Skin epidermis (tissue), 12 donors: ENCODE data around the gene RTTN.

Experiments used
- H3K27ac ChIP-seq, 21 experiments: fragments of 200-600 bp; sonication (generic) in 11 of 21; one replicate each; pipeline ENCODE4 v1.5.0; 2020; ENCODE audit warnings: mild to moderate bottlenecking in 3 of 21, inconsistent platforms in 2 of 21, moderate library complexity in 2 of 21
- H3K4me3 ChIP-seq, 7 experiments: fragments of 200-600 bp; sonication (generic) in 2 of 7; one replicate each; pipeline ENCODE4 v1.5.0; 2020; ENCODE audit warnings: inconsistent platforms in 2 of 7, mild to moderate bottlenecking in 2 of 7, moderate library complexity in 1 of 7

The RTTN gene

GRCh38 chr18:70219688-70220087, 14.2 kb upstream of the RTTN start:
- Histone ChIP-seq H3K27ac (no peak overlapping the region), H3K4me3 (no peak overlapping the region)

GRCh38 chr18:70216788-70217187, 11.3 kb upstream of the RTTN start:
- Histone ChIP-seq H3K4me3 (no peak overlapping the region), H3K27ac (no peak overlapping the region)

DNA sequence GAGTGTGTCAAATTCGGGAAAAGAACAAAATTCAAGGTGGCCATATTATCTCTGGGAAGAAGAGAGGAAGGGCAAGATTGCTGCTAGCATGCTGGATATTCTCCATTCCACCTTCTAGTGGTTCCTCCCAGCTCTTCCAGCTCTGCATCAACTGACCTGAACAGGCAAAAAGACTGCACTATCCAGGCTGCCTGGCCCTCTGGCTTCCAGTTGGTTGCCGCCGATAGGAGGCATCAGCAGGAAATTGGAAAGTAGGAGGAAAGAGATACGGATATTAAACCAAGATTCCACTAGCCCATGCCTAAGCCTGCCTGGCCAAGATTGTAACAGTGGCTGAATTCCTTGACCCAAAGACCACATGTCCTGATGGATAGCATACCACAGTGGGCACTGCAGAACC, 1.7 kb upstream of the RTTN start:
- H3K4me3 ChIP-seq: no peak overlapping the region
- no peak overlapping the region for H3K27ac ChIP-seq

- Histone ChIP-seq H3K27ac (no peak overlapping the region), H3K4me3 (no peak overlapping the region)
These were observed 5.2 kb downstream of the RTTN start for GRCh38 chr18:70200286-70200685.

DNA sequence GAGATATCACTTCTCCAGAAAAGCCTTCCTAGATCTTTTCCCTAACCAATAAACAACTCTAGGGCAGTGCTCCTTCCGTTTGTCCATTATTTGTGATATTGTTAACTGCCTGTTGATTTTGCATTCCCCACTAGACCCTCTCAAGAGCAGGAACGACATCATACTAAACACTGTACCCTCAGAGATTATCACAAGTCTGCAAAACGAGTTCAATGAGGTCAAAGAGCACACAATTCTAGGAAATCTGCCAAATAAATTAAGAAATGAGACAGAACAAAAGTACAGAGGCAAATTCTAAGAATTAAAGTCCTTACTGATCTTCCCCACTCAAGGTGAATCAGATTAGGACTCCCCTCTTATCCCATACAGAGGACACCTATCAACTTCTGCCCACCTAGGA, 7.6 kb downstream of the RTTN start:
- H3K4me3 ChIP-seq: no peak overlapping the region
- H3K27ac ChIP-seq: no peak overlapping the region

DNA sequence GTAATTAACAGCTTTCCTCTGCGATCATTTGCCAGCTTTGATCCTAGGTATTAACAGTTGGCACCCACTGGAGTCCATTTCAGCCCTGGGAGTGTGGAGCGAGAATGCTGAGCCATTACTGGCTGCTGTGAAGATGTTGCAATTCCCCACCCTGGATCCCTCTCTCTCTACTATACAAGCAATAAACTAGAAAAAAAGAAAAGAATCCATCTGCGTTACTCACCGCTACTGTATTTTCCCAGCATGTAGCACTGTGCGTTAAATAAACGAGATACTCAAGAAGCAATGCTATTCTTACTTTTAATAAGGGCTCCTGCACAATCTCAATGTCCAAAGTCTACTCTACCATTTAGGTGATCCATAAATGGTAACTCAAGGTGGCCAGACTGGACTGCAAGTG, 8.5 kb downstream of the RTTN start:
- Histone ChIP-seq H3K4me3 (no peak overlapping the region), H3K27ac (no peak overlapping the region)

GRCh38 chr18:70195852-70196434, 9.5 kb downstream of the RTTN start:
- H3K4me3 ChIP-seq: no peak overlapping the region
- H3K27ac ChIP-seq: no peak overlapping the region

- Histone ChIP-seq H3K27ac (no peak overlapping the region), H3K4me3 (no peak overlapping the region)
These were observed 10.4 kb downstream of the RTTN start for GRCh38 chr18:70195014-70195614.

DNA sequence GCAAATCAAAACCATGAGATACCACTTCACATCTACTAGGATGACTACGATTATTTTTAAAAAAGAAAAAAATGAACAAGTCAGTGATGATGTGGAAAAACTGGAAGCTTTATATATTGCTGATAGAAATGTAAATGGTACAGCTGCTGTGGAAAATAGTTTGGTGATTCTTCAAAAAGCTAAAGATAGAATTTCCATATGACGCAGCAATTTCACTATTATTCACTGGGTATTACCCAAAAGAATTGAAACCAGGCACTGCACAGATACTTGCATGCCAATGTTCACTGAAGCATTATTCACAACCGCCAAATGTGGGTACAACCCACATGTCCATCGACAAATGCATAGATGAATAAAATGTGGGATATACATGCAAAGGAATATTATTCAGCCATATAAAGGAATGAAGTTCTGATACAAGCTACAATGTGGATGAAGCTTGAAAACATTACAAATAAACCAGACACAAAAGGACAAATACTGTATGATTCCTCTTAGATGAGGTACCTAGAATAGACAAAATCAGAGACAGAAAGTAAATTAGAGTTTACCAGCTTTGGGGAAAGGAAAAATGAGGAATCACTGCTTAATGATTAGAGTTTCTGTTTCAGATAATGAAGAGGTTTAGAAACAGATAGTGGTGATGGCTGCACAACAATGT, 11.1 kb downstream of the RTTN start:
- H3K4me3 ChIP-seq: no peak overlapping the region
- no peak overlapping the region for H3K27ac ChIP-seq

GRCh38 chr18:70190529-70190928, 15.0 kb downstream of the RTTN start:
- Histone ChIP-seq H3K27ac (no peak overlapping the region), H3K4me3 (no peak overlapping the region)

GRCh38 chr18:70188113-70188512, 17.4 kb downstream of the RTTN start:
- Histone ChIP-seq H3K27ac (no peak overlapping the region), H3K4me3 (no peak overlapping the region)

GRCh38 chr18:70183441-70183840, 22.0 kb downstream of the RTTN start:
- no peak overlapping the region for H3K27ac ChIP-seq
- no peak overlapping the region for H3K4me3 ChIP-seq

DNA sequence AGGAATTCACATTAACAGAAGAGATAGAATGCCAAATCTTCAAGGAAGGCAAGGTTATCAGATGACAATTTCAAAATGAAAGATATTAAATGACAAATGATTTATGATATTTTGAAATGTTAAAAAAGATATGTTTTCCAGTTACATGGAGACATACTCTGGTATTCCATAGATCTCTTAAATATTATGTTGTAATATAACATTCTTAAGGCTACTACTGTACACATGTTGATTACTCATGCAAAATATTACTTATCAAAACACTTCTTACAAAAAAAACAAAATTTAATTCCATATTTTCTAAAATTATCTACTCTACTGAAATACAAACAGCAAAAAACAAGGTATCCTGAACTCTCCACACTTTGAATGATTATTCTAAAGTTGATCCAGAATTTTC, 22.9 kb downstream of the RTTN start:
- Histone ChIP-seq H3K4me3 (no peak overlapping the region), H3K27ac (no peak overlapping the region)

DNA sequence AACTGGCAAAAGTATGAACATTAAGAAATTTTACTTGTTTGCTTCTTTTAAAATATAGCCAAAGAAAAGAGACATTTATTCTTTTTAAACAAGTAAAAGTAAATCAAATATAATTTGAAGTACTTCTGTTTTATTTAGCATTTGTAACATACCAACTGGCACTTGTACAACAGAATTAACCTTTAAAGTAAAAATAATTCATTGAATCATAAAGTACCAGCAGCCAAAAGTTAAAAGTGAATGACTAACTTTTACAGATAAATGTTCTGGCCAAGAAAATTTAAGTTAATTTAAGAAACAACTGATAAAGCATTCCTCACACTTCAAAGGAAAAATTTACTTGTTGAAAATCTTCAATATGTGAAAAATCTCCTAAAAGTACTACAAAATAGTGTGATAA, 23.8 kb downstream of the RTTN start:
- Histone ChIP-seq H3K27ac (no peak overlapping the region), H3K4me3 (no peak overlapping the region)

GRCh38 chr18:70181015-70181414, 24.5 kb downstream of the RTTN start:
- Histone ChIP-seq H3K27ac (no peak overlapping the region), H3K4me3 (no peak overlapping the region)

- Histone ChIP-seq H3K4me3 (no peak overlapping the region), H3K27ac (no peak overlapping the region)
These were observed 28.9 kb downstream of the RTTN start for GRCh38 chr18:70176537-70176936.

GRCh38 chr18:70175216-70175615, 30.3 kb downstream of the RTTN start:
- Histone ChIP-seq H3K27ac (no peak overlapping the region), H3K4me3 (no peak overlapping the region)

DNA sequence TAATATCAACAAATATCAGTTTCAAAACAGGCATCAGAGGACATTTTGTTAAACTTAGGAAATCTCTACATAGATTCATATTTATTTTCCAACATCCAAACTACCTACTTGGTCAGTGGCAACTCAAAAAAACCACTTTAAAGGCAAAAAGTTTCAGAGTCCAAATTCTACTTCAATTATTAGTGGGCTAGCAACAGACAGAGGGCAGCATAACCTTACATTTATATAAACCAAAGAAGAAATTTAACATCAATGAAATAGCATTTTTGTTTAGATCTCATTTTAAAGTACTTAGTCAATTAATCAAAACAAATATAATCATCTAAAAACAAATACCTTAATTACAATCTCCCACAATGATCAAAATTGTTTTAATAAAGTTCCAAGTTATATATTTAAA, 33.3 kb downstream of the RTTN start:
- H3K4me3 ChIP-seq: no peak overlapping the region
- H3K27ac ChIP-seq: no peak overlapping the region

DNA sequence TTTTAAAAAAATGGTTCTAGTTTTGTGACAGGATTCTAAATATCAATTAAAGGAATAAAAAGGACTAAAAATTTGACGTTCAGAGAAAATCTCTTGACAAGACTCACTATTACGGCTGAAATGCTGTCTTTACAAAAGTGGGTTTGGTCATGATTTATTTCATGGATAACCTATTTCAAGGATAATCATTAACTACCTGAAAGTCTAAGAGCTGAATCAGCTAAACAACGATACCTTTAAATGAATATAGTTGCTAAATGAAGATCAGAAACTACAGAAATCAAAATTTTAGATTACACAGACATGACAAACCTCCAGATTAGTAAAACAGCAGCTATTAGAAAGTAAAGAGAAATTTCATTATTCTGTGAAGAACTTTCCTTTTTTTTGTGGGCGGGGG, 35.7 kb downstream of the RTTN start:
- H3K4me3 ChIP-seq: no peak overlapping the region
- no peak overlapping the region for H3K27ac ChIP-seq

GRCh38 chr18:70166668-70167067, 38.8 kb downstream of the RTTN start:
- peak overlapping the region in 2 of 21 experiments; percentile 20 to 25 for H3K27ac ChIP-seq
- no peak overlapping the region for H3K4me3 ChIP-seq

GRCh38 chr18:70165936-70166335, 39.6 kb downstream of the RTTN start:
- Histone ChIP-seq H3K4me3 (no peak overlapping the region), H3K27ac (peak overlapping the region in 2 of 21 experiments; percentile 20 to 25)
